GM21528 (cell line): ENCODE results near the gene CFAP69.
"Not testable (repeated sequence)": the region's sequence is repeated elsewhere in the genome, so short reads cannot be mapped to it uniquely, and the experiment has no call there.

Experiments
- ATAC-seq: cut with Tn5 transposase; IDR thresholded peaks from one replicate; pipeline ENCODE4 v1.9.1; 2021; ENCODE audit warnings: mild to moderate bottlenecking, moderate library complexity; ENCODE audit not compliant: unreplicated experiment, low FRiP score

Gene CFAP69

GRCh38 chr7:90334926-90335325, 90.0 kb downstream of the CFAP69 start:
- ATAC-seq: not testable (repeated sequence)

- no peak for ATAC-seq
These were observed 92.1 kb downstream of the CFAP69 start for GRCh38 chr7:90337106-90337505.

GRCh38 chr7:90345016-90345415, 100.0 kb downstream of the CFAP69 start:
- no peak for ATAC-seq

- ATAC-seq: peak; percentile 30
These were observed 100.8 kb downstream of the CFAP69 start for GRCh38 chr7:90345595-90346335.

- peak; percentile 99 for ATAC-seq
These were observed 101.6 kb downstream of the CFAP69 start, which contains the start of gene GTPBP10 for GRCh38 chr7:90346336-90347125. Gene GTPBP10 (plus strand): TSS chr7:90346716. CDS start chr7:90346742, 26 bp downstream.

- ATAC-seq: no peak
These were observed 102.8 kb downstream of the CFAP69 start for GRCh38 chr7:90347759-90348158.

- no peak for ATAC-seq
These were observed 104.3 kb downstream of the CFAP69 start for GRCh38 chr7:90349305-90349704.

GRCh38 chr7:90350032-90350431, 105.1 kb downstream of the CFAP69 start:
- ATAC-seq: not testable (repeated sequence)

- ATAC-seq: no peak
These were observed 107.0 kb downstream of the CFAP69 start for GRCh38 chr7:90351987-90352386.
